Neural progenitor cell (in vitro differentiated cells): Measurements from ENCODE around the gene MAGI2.

Experiments used
- EZH2 ChIP-seq: fragments of 200-600 bp; sonication (generic); IDR thresholded peaks from 2 replicates; pipeline ENCODE4 v1.6.1; 2017; ENCODE audit warnings: antibody characterized with exemption, mild to moderate bottlenecking, moderate library complexity
- TF ChIP-seq, protein P1 (sequence below): fragments of 200-600 bp; sonication (generic); IDR thresholded peaks from 2 replicates; pipeline ENCODE4 v1.5.1; 2017; ENCODE audit warnings: antibody characterized with exemption, mild to moderate bottlenecking

GRCh38 chr7:78565784-78566183, 887.7 kb downstream of the MAGI2 start:
- TF ChIP-seq, protein P1, sequence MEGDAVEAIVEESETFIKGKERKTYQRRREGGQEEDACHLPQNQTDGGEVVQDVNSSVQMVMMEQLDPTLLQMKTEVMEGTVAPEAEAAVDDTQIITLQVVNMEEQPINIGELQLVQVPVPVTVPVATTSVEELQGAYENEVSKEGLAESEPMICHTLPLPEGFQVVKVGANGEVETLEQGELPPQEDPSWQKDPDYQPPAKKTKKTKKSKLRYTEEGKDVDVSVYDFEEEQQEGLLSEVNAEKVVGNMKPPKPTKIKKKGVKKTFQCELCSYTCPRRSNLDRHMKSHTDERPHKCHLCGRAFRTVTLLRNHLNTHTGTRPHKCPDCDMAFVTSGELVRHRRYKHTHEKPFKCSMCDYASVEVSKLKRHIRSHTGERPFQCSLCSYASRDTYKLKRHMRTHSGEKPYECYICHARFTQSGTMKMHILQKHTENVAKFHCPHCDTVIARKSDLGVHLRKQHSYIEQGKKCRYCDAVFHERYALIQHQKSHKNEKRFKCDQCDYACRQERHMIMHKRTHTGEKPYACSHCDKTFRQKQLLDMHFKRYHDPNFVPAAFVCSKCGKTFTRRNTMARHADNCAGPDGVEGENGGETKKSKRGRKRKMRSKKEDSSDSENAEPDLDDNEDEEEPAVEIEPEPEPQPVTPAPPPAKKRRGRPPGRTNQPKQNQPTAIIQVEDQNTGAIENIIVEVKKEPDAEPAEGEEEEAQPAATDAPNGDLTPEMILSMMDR: no peak
- no peak for TF ChIP-seq EZH2
